SH-SY5Y (cell line): ENCODE results near the gene KRT12.

Source experiments
- GATA2 ChIP-seq: IDR thresholded peaks from 2 replicates; pipeline ENCODE4 v1.6.1; 2011; ENCODE audit warnings: mild to moderate bottlenecking, low read depth, low read length
- GATA3 ChIP-seq: IDR thresholded peaks from 2 replicates; pipeline ENCODE4 v1.6.1; 2011; ENCODE audit warnings: low read depth, mild to moderate bottlenecking, low read length, moderate library complexity

- TF ChIP-seq GATA2: no peak
- TF ChIP-seq GATA3: no peak
These were observed 45.5 kb downstream of the KRT12 start for GRCh38 chr17:40821536-40821935.
